ENCODE results near the gene PRKAG1. TPM values are rescaled to one million over a fixed set of nuclear protein-coding genes. Genes with fewer than 3 reads are reported as not detected.

The PRKAG1 gene
- total RNA-seq, 1 experiment from 2014 or later, result 57.3 TPM

DNA sequence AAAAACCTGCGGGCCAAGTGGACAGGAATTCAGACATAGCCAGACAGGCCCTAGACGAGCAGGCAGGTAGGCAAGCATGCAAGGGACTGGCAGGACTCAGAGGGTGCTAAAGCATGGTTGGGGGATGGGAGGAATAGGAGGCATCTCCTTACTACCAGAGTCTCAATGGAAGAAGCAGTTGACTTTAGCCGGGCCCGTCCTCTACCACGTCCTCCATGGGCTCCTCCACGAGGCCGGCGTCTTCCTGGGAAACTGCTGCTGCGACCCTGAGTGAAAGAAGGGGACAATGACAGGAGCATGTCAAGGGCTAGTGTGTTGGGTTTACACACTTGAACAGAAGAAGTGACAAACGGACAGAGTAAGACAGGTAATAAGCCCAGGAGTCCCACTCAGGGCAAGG, 30.4 kb upstream of the PRKAG1 start:
- DNase-seq (ENCODE audit: low read depth, low spot score) (no peak), ATAC-seq (no peak)
- CTCF ChIA-PET, result no interaction called here
- in situ Hi-C loops (cut with HindIII; ENCODE audit: low pct_unique_long_range_greater_than_20kb, low sequenced_read_pairs), result no loop called here
- intact Hi-C loops (cut with micrococcal nuclease; ENCODE audit: unreplicated experiment), result no loop called here
- Histone ChIP-seq H3K9me3 (ENCODE audit: control insufficient read depth, insufficient read depth, low read depth, low read length) (no peaks in the 10 kb centered on the region), H3K27ac (ENCODE audit: low read length) (no peak overlapping the region), H3K4me1 (ENCODE audit: control insufficient read depth, insufficient read depth, low read length) (no peaks in the 10 kb centered on the region), H3K36me3 (ENCODE audit: control insufficient read depth, insufficient read depth, low read length) (peaks cover 39% of the 10 kb centered on the region), H3K4me3 (ENCODE audit: low read depth in 2 of 2, low read length in 2 of 2) (no peak overlapping the region), H3K27me3 (ENCODE audit: control insufficient read depth, insufficient read depth, low read length) (no peaks in the 10 kb centered on the region)
- POLR2A ChIA-PET, result no interaction called here
- TF ChIP-seq TCF7L2 (IDR thresholded peaks at IDR 0.05; ENCODE audit: low read depth, low read length) (no peak), POLR2AphosphoS5 (IDR thresholded peaks at IDR 0.05; ENCODE audit: low read depth, low read length) (no peak), SIN3A (IDR thresholded peaks at IDR 0.05; ENCODE audit: borderline replicate concordance, insufficient read depth, low read depth, low read length) (no peak)
- TF ChIP-seq, protein P1, sequence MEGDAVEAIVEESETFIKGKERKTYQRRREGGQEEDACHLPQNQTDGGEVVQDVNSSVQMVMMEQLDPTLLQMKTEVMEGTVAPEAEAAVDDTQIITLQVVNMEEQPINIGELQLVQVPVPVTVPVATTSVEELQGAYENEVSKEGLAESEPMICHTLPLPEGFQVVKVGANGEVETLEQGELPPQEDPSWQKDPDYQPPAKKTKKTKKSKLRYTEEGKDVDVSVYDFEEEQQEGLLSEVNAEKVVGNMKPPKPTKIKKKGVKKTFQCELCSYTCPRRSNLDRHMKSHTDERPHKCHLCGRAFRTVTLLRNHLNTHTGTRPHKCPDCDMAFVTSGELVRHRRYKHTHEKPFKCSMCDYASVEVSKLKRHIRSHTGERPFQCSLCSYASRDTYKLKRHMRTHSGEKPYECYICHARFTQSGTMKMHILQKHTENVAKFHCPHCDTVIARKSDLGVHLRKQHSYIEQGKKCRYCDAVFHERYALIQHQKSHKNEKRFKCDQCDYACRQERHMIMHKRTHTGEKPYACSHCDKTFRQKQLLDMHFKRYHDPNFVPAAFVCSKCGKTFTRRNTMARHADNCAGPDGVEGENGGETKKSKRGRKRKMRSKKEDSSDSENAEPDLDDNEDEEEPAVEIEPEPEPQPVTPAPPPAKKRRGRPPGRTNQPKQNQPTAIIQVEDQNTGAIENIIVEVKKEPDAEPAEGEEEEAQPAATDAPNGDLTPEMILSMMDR (IDR thresholded peaks at IDR 0.05), result no peak
- TF ChIP-seq, protein P2, sequence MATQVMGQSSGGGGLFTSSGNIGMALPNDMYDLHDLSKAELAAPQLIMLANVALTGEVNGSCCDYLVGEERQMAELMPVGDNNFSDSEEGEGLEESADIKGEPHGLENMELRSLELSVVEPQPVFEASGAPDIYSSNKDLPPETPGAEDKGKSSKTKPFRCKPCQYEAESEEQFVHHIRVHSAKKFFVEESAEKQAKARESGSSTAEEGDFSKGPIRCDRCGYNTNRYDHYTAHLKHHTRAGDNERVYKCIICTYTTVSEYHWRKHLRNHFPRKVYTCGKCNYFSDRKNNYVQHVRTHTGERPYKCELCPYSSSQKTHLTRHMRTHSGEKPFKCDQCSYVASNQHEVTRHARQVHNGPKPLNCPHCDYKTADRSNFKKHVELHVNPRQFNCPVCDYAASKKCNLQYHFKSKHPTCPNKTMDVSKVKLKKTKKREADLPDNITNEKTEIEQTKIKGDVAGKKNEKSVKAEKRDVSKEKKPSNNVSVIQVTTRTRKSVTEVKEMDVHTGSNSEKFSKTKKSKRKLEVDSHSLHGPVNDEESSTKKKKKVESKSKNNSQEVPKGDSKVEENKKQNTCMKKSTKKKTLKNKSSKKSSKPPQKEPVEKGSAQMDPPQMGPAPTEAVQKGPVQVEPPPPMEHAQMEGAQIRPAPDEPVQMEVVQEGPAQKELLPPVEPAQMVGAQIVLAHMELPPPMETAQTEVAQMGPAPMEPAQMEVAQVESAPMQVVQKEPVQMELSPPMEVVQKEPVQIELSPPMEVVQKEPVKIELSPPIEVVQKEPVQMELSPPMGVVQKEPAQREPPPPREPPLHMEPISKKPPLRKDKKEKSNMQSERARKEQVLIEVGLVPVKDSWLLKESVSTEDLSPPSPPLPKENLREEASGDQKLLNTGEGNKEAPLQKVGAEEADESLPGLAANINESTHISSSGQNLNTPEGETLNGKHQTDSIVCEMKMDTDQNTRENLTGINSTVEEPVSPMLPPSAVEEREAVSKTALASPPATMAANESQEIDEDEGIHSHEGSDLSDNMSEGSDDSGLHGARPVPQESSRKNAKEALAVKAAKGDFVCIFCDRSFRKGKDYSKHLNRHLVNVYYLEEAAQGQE (IDR thresholded peaks at IDR 0.05; ENCODE audit: insufficient read depth in 1 of 2, low read depth in 2 of 2, low read length in 1 of 2), result no peak
- BruUV-seq (replicated peaks), result no TSS peak

DNA sequence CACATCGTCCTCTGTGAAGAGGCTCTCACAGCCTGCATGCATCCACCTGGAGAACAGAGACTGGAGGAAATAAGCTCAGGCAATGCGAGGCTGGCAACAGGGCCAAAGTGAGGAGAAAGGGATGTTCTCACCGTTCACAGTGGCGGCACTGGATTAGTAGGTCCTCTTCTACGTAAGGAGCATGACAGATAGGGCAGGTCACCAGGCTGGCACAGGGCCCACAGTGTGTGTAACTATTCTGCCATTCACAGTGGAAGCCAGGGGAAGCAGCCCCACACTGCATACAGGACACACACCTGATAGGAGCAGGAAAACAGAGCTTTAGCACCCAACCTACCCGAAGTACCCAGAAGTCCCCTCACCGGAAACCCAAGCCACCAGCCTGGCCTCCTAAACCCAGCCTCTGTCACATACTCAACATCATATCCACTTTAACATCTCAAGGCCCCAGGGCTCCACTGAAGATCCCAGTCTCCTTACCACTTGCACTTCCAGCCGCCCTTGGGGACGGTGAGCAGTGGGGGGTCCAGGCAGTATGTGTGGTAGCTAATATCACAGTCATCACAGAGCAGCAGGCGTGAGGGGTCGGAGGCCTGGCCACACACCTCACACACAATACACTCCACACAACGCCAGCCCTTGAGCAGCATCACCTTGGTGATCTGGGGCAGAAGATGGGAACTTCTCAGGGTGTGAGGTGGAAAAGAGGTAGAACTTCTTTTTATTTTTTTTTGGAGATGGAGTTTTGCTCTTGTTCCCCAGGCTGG, 27.7 kb upstream of the PRKAG1 start:
- DNase-seq (ENCODE audit: low read depth, low spot score), result no peak
- BruUV-seq (replicated peaks), result no TSS peak
- intact Hi-C loops (cut with micrococcal nuclease; ENCODE audit: unreplicated experiment) (no loop called here), in situ Hi-C loops (cut with HindIII; ENCODE audit: low pct_unique_long_range_greater_than_20kb, low sequenced_read_pairs) (no loop called here)
- ChIA-PET POLR2A (no interaction called here), CTCF (interaction anchor here (0.6 kb wide), 1 partner anchor 73 kb away, joined by 4 read pairs; no protein-coding TSS in a partner anchor)
- Histone ChIP-seq H3K4me1 (ENCODE audit: control insufficient read depth, insufficient read depth, low read length) (no peaks in the 10 kb centered on the region), H3K27ac (ENCODE audit: low read length) (no peak overlapping the region), H3K9me3 (ENCODE audit: control insufficient read depth, insufficient read depth, low read depth, low read length) (no peaks in the 10 kb centered on the region), H3K36me3 (ENCODE audit: control insufficient read depth, insufficient read depth, low read length) (peaks cover 41% of the 10 kb centered on the region), H3K27me3 (ENCODE audit: control insufficient read depth, insufficient read depth, low read length) (no peaks in the 10 kb centered on the region), H3K4me3 (ENCODE audit: low read depth in 2 of 2, low read length in 2 of 2) (no peak overlapping the region)
- TF ChIP-seq SIN3A (IDR thresholded peaks at IDR 0.05; ENCODE audit: borderline replicate concordance, insufficient read depth, low read depth, low read length), result no peak
- TF ChIP-seq, protein P1 (IDR thresholded peaks at IDR 0.05), result no peak
- no peak for TF ChIP-seq TCF7L2 (IDR thresholded peaks at IDR 0.05; ENCODE audit: low read depth, low read length)
- TF ChIP-seq POLR2AphosphoS5 (IDR thresholded peaks at IDR 0.05; ENCODE audit: low read depth, low read length), result no peak
- TF ChIP-seq, protein P2 (IDR thresholded peaks at IDR 0.05; ENCODE audit: insufficient read depth in 1 of 2, low read depth in 2 of 2, low read length in 1 of 2), result no peak
- ATAC-seq, result no peak

Data from Panc1 (cell line).